Measurements from ENCODE around the gene OR1J4.
"Not testable (repeated sequence)": the region's sequence is repeated elsewhere in the genome, so short reads cannot be mapped to it uniquely, and the experiment has no call there.

The OR1J4 gene

GRCh38 chr9:122518841-122519240 is at the start of gene OR1J4:
OR1J4 (plus strand) TSS chr9:122519141; CDS start chr9:122519141, 0 bp downstream.
- no peak for DNase-seq

GRCh38 chr9:122474561-122474960 is 44.4 kb upstream of the OR1J4 start:
- DNase-seq: no peak

- DNase-seq: no peak
Measured at GRCh38 chr9:122475717-122476116, 43.2 kb upstream of the OR1J4 start.

- no peak for DNase-seq
Measured at GRCh38 chr9:122477346-122477745, 41.6 kb upstream of the OR1J4 start.

GRCh38 chr9:122477826-122478225 is 41.1 kb upstream of the OR1J4 start, which contains the start of gene OR1J1:
OR1J1 (minus strand) TSS chr9:122477926; CDS start chr9:122477926, 0 bp downstream.
- no peak for DNase-seq

- no peak for DNase-seq
Measured at GRCh38 chr9:122479062-122479461, 39.9 kb upstream of the OR1J4 start.

GRCh38 chr9:122498883-122499288 is 20.1 kb upstream of the OR1J4 start:
- DNase-seq: no peak

GRCh38 chr9:122506964-122507363 is 12.0 kb upstream of the OR1J4 start:
- DNase-seq: no peak

- no peak for DNase-seq
Measured at GRCh38 chr9:122510502-122510901, 8.4 kb upstream of the OR1J4 start, which contains the start of gene OR1J2. OR1J2 (plus strand) TSS chr9:122510802; CDS start chr9:122510802, 0 bp downstream.

GRCh38 chr9:122518226-122518625 is 715 bp upstream of the OR1J4 start:
- no peak for DNase-seq

GRCh38 chr9:122519376-122519775 is 435 bp downstream of the OR1J4 start:
- DNase-seq: no peak

GRCh38 chr9:122526602-122527001 is 7.7 kb downstream of the OR1J4 start:
- DNase-seq: no peak

GRCh38 chr9:122527193-122527592 is 8.3 kb downstream of the OR1J4 start, which contains the start of gene OR1N1:
OR1N1 (minus strand) TSS chr9:122527293; CDS start chr9:122527293, 0 bp downstream.
- DNase-seq: no peak

GRCh38 chr9:122531157-122531556 is 12.2 kb downstream of the OR1J4 start:
- DNase-seq: not testable (repeated sequence)

GRCh38 chr9:122536134-122536533 is 17.2 kb downstream of the OR1J4 start:
- no peak for DNase-seq

- not testable (repeated sequence) for DNase-seq
Measured at GRCh38 chr9:122537066-122537465, 18.1 kb downstream of the OR1J4 start.

- DNase-seq: no peak
Measured at GRCh38 chr9:122538757-122539156, 19.8 kb downstream of the OR1J4 start.

GRCh38 chr9:122546196-122546595 is 27.3 kb downstream of the OR1J4 start:
- no peak for DNase-seq

- DNase-seq: no peak
Measured at GRCh38 chr9:122551371-122551770, 32.4 kb downstream of the OR1J4 start.

GRCh38 chr9:122552812-122553211 is 33.9 kb downstream of the OR1J4 start, which contains the start of gene OR1N2:
OR1N2 (plus strand) TSS chr9:122553112; CDS start chr9:122553212, 100 bp downstream.
- no peak for DNase-seq

- no peak for DNase-seq
Measured at GRCh38 chr9:122561446-122561845, 42.5 kb downstream of the OR1J4 start.

GRCh38 chr9:122562134-122562760 is 43.3 kb downstream of the OR1J4 start:
- DNase-seq: no peak

GRCh38 chr9:122567901-122568300 is 49.0 kb downstream of the OR1J4 start:
- DNase-seq: no peak

All from NCI-H526 treated with DMSO at 0.1 percent for 48 hours (cell line).